ENCODE measurements around the gene PDIA5.

GRCh38 chr3:123027292-123028232, 39.3 kb upstream of the PDIA5 start, which contains the start of gene SEMA5B:
- TF ChIP-seq, protein P1, sequence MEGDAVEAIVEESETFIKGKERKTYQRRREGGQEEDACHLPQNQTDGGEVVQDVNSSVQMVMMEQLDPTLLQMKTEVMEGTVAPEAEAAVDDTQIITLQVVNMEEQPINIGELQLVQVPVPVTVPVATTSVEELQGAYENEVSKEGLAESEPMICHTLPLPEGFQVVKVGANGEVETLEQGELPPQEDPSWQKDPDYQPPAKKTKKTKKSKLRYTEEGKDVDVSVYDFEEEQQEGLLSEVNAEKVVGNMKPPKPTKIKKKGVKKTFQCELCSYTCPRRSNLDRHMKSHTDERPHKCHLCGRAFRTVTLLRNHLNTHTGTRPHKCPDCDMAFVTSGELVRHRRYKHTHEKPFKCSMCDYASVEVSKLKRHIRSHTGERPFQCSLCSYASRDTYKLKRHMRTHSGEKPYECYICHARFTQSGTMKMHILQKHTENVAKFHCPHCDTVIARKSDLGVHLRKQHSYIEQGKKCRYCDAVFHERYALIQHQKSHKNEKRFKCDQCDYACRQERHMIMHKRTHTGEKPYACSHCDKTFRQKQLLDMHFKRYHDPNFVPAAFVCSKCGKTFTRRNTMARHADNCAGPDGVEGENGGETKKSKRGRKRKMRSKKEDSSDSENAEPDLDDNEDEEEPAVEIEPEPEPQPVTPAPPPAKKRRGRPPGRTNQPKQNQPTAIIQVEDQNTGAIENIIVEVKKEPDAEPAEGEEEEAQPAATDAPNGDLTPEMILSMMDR (IDR thresholded peaks at IDR 0.05 in 2 of 3, conservative IDR thresholded peaks at IDR 0.05 in 1 of 3; ENCODE audit: borderline replicate concordance in 1 of 3, insufficient read depth in 1 of 3, low read depth in 2 of 3, low read length in 2 of 3), result peak in 2 of 3 experiments; percentile 28 to 34; a peak in 3 of 6 replicates
- TF ChIP-seq YY1 (IDR thresholded peaks at IDR 0.05; ENCODE audit: extremely low read depth, insufficient replicate concordance, low read depth, low read length) (no peak), SIN3A (IDR thresholded peaks at IDR 0.05; ENCODE audit: low read depth) (no peak), SP1 (IDR thresholded peaks at IDR 0.05; ENCODE audit: low read depth) (no peak), POLR2A (IDR thresholded peaks at IDR 0.05; ENCODE audit: borderline replicate concordance, extremely low read depth, insufficient read depth, insufficient read length) (no peak), ATF3 (IDR thresholded peaks at IDR 0.05) (no peak), EZH2 (IDR thresholded peaks at IDR 0.05) (no peak), CEBPB (IDR thresholded peaks at IDR 0.05; ENCODE audit: low read depth) (no peak), EZH2phosphoT487 (IDR thresholded peaks at IDR 0.05; ENCODE audit: borderline replicate concordance) (no peak), ZFX (IDR thresholded peaks at IDR 0.05) (no peak; the same call in 1 of the 2 replicates), MAX (IDR thresholded peaks at IDR 0.05) (no peak)
- TF ChIP-seq, protein P2, sequence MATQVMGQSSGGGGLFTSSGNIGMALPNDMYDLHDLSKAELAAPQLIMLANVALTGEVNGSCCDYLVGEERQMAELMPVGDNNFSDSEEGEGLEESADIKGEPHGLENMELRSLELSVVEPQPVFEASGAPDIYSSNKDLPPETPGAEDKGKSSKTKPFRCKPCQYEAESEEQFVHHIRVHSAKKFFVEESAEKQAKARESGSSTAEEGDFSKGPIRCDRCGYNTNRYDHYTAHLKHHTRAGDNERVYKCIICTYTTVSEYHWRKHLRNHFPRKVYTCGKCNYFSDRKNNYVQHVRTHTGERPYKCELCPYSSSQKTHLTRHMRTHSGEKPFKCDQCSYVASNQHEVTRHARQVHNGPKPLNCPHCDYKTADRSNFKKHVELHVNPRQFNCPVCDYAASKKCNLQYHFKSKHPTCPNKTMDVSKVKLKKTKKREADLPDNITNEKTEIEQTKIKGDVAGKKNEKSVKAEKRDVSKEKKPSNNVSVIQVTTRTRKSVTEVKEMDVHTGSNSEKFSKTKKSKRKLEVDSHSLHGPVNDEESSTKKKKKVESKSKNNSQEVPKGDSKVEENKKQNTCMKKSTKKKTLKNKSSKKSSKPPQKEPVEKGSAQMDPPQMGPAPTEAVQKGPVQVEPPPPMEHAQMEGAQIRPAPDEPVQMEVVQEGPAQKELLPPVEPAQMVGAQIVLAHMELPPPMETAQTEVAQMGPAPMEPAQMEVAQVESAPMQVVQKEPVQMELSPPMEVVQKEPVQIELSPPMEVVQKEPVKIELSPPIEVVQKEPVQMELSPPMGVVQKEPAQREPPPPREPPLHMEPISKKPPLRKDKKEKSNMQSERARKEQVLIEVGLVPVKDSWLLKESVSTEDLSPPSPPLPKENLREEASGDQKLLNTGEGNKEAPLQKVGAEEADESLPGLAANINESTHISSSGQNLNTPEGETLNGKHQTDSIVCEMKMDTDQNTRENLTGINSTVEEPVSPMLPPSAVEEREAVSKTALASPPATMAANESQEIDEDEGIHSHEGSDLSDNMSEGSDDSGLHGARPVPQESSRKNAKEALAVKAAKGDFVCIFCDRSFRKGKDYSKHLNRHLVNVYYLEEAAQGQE (IDR thresholded peaks at IDR 0.05; ENCODE audit: low read depth), result no peak

All from HCT116 (cell line).